Stimulated activated CD4-positive, alpha-beta T cell treated with anti-CD3 and anti-CD28 coated beads, Interleukin-1b, Interleukin-23, amount 100 ng/mL, for 4 hours (primary cell): ENCODE data around the gene TRIM25.

ENCODE experiments used
- DNase-seq, 2 donors: peaks; one replicate each; pipeline ENCODE4 v3.0.0-alpha.2; 2020; ENCODE audit warnings: low read depth in 2 of 2

The TRIM25 gene

DNA sequence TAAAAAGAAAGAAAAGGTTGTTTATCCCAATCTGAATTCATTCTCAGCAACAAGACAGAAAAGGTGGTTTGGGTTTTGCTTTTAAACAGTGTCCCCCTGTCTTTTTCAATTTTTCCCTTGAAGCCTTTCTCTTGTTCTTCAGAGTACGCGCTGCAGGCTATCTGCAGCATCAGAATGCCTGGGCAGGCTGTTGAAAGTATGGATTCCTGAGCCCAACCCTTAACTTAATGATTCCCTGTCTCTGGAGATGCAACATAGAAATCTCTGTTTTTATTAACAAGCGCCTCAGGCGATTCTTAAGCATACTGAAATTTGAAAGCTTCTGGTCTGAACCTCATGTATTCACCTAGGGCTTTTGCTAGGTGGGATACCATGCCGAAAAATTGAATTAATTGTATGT is 47.8 kb downstream of the TRIM25 start:
- no peak for DNase-seq

DNA sequence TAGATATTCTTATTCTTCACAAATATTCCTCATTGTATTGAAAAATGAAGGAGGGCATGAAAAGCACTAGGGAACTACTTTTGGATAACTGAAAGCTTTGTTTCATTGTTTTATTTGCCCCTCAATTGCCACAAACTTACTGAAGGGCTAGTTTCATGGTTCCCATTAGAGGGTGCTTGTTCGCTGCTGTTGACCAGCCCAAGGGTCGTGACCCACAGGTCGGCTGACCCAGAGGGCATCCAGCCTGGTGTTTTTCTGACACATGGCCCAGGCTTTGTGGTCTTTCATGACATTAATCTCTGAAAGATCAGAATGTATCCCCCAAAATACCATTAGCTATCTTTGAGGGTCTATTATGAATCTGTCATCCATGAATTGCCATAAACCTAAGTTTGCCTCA is 49.9 kb downstream of the TRIM25 start:
- DNase-seq = no peak

DNA sequence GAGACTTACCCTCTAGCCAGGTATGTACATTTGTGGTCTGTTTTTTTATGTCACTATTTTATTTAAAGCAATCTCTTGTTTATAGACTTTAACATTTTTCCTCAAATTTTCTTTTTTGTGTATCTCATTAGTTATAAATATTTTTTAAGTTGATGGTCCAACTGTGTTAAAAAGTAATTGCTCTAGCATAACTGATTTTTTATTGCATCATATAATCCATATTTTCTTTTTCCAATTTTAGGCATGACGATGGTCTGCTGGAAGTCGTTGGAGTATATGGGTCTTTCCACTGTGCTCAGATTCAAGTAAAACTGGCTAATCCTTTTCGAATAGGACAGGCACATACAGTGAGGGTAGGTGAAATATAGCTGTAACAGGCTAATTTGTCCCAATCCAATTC is 52.0 kb downstream of the TRIM25 start:
- DNase-seq = no peak

DNA sequence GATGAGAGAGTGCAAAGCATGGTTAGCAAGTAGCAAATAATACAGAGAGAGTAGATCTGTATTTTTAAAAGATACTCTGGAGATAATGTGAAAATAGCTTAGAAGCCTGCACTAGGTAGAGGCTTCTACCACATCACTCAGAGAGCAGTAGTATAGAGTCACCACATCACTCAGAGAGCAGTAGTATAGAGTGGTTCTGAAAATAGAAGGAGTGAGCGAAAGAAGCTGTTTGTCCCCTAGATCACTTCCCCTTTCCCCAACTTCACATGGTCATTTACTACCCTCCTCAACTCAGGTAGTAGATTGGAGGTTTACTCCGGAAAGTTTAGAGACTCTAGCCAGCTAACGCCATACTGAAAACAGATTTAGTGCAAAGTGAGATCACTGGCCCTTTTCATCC is 62.8 kb downstream of the TRIM25 start:
- no peak for DNase-seq

DNA sequence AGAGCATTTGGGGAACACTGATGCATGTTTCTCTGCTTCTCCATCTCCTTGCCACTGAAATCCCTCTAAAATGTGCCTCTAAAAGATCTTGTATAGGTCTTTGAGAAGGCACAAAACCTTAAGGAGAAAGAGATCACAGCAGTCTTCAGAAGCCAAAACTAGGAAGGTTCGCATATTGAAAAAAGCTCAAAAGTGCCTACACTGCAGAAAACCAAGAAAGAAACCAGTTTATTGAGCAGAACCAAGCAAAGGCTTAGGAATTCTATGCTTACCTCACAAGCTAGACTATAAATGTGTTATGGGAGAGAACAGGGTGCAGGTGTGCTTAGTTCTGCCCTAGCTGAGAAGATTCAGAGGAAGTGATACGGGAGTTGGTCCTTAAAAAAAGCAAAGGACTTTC is 63.3 kb downstream of the TRIM25 start:
- DNase-seq = no peak

DNA sequence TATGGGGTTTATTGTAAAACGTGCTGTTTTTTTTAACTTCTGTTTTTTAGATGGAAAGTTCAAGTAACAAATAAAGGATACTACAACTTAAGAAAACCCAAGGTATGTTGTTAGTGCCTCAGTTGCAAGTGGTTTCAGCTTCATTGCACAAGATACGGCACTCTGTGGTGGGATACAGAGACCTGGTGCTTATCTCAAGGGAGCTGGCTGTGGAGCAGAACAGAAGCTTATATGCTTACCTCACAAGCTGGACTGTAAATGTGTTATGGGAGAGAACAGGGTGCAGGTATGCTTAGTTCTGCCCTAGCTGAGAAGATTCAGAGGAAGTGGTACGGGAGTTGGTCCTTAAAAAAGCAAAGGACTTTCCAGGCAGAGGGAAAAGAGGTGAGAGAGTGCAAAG is 64.7 kb downstream of the TRIM25 start:
- no peak for DNase-seq

DNA sequence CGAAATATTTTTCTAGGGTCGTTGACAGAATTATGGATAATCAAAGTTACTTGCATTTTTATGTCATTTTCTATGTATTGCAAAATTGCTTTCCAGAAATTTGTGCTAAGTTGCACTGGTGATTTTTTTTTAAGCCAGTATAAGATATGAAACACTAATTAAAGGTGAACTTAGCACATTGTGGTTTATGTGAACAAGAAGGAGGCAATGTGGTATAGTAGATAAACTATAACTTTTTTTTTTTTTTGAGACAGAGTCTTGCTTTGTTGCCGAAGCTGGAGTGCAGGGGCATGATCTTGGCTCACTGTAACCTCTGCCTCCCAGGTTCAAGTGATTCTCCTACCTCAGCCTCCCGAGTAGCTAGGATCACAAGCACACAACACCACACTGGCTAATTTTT is 66.7 kb downstream of the TRIM25 start:
- DNase-seq = no peak

DNA sequence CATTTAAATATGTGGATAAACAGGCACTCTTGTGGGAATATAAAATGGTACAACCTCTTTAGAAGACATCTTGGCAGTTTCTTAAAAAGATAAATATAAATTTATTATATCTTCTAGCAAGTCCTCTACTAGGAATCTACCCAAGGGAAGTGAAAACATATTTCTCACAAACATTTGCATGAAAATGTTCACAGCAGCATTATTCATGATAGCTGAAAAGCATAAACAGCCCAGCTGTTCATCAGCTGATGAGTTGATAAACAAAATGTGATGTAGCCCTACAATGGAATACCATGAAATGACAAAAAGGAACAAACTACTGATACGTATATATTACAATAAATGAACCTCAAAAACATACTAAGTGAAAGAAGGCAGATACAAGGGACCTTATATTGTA is 67.9 kb downstream of the TRIM25 start:
- no peak for DNase-seq

DNA sequence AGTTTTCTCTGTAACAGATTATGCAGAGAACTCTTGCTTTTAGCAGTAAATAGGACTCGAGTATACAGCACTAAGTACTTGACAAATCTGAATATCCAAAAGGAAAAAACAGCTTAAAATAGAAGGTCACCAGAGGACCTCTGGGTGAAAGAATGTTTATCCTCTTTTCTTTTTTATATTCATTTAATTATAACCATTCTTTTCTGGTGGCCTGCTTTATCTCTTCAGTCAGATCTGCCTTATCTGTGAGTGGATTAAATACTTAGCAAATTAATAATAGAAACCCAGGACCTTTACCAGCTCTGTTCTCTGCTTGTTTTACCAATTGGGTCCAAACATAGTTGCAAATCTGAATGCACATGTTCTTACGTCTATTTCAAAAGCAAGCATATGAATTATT is 71.3 kb downstream of the TRIM25 start:
- no peak for DNase-seq

DNA sequence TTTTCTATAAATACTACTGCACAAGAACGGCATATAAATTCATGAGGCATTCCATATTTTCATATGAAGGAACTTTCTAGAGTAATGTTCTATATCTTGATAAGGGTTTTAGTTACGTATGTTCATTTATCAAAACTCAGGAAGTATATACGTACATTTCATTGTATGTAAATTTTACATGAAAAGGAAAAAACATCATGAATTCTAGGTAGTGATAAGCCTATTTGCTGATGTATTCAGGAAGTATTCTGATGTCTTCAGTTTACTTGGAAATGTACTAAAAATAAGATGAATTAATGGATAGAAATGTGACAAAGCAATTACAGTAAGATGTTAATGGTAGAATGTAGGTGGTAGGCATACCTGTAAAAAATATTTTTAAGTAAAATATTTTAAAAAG is 75.2 kb downstream of the TRIM25 start:
- DNase-seq = no peak
